ENCODE measurements around the gene TEPSIN.

The TEPSIN gene

GRCh38 chr17:81195941-81196495 is 42.8 kb downstream of the TEPSIN start:
- DNase-seq, result no peak

- DNase-seq, result no peak
Measured at GRCh38 chr17:81194941-81195901, 43.6 kb downstream of the TEPSIN start.

- no peak for DNase-seq
Measured at GRCh38 chr17:81194225-81194760, 44.6 kb downstream of the TEPSIN start.

- no peak for DNase-seq
Measured at GRCh38 chr17:81193470-81194224, 45.2 kb downstream of the TEPSIN start.

GRCh38 chr17:81193051-81193410 is 45.8 kb downstream of the TEPSIN start:
- no peak for DNase-seq

- DNase-seq, result no peak
Measured at GRCh38 chr17:81192386-81193050, 46.3 kb downstream of the TEPSIN start.

- no peak for DNase-seq
Measured at GRCh38 chr17:81191646-81192045, 47.2 kb downstream of the TEPSIN start.

GRCh38 chr17:81191116-81191515 is 47.7 kb downstream of the TEPSIN start:
- no peak for DNase-seq

GRCh38 chr17:81190591-81190990 is 48.3 kb downstream of the TEPSIN start:
- no peak for DNase-seq

GRCh38 chr17:81189670-81190530 is 49.0 kb downstream of the TEPSIN start:
- DNase-seq, result no peak

GRCh38 chr17:81189016-81189415 is 49.8 kb downstream of the TEPSIN start:
- no peak for DNase-seq

- no peak for DNase-seq
Measured at GRCh38 chr17:81188491-81188840, 50.4 kb downstream of the TEPSIN start.

GRCh38 chr17:81187586-81188490 is 51.0 kb downstream of the TEPSIN start:
- DNase-seq, result no peak

- DNase-seq, result no peak
Measured at GRCh38 chr17:81187120-81187519, 51.7 kb downstream of the TEPSIN start.

- DNase-seq, result no peak
Measured at GRCh38 chr17:81186203-81186602, 52.7 kb downstream of the TEPSIN start.

GRCh38 chr17:81184555-81184954 is 54.3 kb downstream of the TEPSIN start:
- DNase-seq, result no peak

- no peak for DNase-seq
Measured at GRCh38 chr17:81183807-81184206, 55.0 kb downstream of the TEPSIN start.

GRCh38 chr17:81183316-81183715 is 55.5 kb downstream of the TEPSIN start:
- no peak for DNase-seq

- DNase-seq, result no peak
Measured at GRCh38 chr17:81182596-81182995, 56.3 kb downstream of the TEPSIN start.

- DNase-seq, result no peak
Measured at GRCh38 chr17:81181811-81182185, 57.1 kb downstream of the TEPSIN start.
